M059J (cell line): ENCODE measurements around the gene CDC14B. TPM values are rescaled to one million over a fixed set of nuclear protein-coding genes. Genes with fewer than 3 reads are reported as not detected.
"Not testable (repeated sequence)": the region's sequence is repeated elsewhere in the genome, so short reads cannot be mapped to it uniquely, and the experiment has no call there.

Experiments used
- DNase-seq: peaks from one replicate; pipeline ENCODE4 v3.0.0-alpha.2; 2012; ENCODE audit warnings: low read depth
- total RNA-seq: library from RNA; depleted of rRNA; stranded (reverse); fragments of >200 nt; shearing (Covaris generic); gene quantifications from 2 replicates; pipeline ENCODE4 v1.2.3, GENCODE V29; 2014; rRNA removed

The CDC14B gene
- total RNA-seq, result 14.6 and 28.6 TPM in 2 replicates

GRCh38 chr9:96619491-96620180, at the start of gene CDC14B:
CDC14B (minus strand) TSS chr9:96619843; CDS start chr9:96619378, 465 bp downstream.
- DNase-seq, result peak; percentile 94

- DNase-seq, result no peak
These were observed 49.4 kb upstream of the CDC14B start for GRCh38 chr9:96668868-96669534.

GRCh38 chr9:96667363-96667728, 47.7 kb upstream of the CDC14B start:
- DNase-seq, result peak; percentile 27

GRCh38 chr9:96666653-96667362, 47.2 kb upstream of the CDC14B start:
- peak; percentile 72 for DNase-seq

GRCh38 chr9:96665789-96666188, 46.1 kb upstream of the CDC14B start:
- no peak for DNase-seq

- peak; percentile 34 for DNase-seq
These were observed 44.0 kb upstream of the CDC14B start for GRCh38 chr9:96663506-96664120.

- peak; percentile 52 for DNase-seq
These were observed 42.1 kb upstream of the CDC14B start for GRCh38 chr9:96661711-96662110.

- peak; percentile 18 for DNase-seq
These were observed 41.1 kb upstream of the CDC14B start for GRCh38 chr9:96660692-96661248.

GRCh38 chr9:96655198-96655851, 35.7 kb upstream of the CDC14B start, which contains the start of gene PRXL2C:
PRXL2C (minus strand) TSS chr9:96655317; CDS start chr9:96655281, 36 bp downstream.
- DNase-seq, result peak; percentile 78

GRCh38 chr9:96654450-96655197, 35.0 kb upstream of the CDC14B start:
- DNase-seq, result peak; percentile 91

- peak; percentile 27 for DNase-seq
These were observed 32.0 kb upstream of the CDC14B start for GRCh38 chr9:96651626-96652025.

GRCh38 chr9:96649620-96650324, 30.1 kb upstream of the CDC14B start:
- no peak for DNase-seq

- DNase-seq, result peak; percentile 30
These were observed 26.7 kb upstream of the CDC14B start for GRCh38 chr9:96646081-96646991.

GRCh38 chr9:96644137-96644536, 24.5 kb upstream of the CDC14B start:
- no peak for DNase-seq

GRCh38 chr9:96641514-96641913, 21.9 kb upstream of the CDC14B start:
- no peak for DNase-seq

- no peak for DNase-seq
These were observed 19.1 kb upstream of the CDC14B start for GRCh38 chr9:96638606-96639364.

GRCh38 chr9:96636368-96636767, 16.7 kb upstream of the CDC14B start:
- DNase-seq, result no peak

GRCh38 chr9:96633579-96633978, 13.9 kb upstream of the CDC14B start:
- not testable (repeated sequence) for DNase-seq
